Measurements from ENCODE around the gene ABAT.

The ABAT gene

DNA sequence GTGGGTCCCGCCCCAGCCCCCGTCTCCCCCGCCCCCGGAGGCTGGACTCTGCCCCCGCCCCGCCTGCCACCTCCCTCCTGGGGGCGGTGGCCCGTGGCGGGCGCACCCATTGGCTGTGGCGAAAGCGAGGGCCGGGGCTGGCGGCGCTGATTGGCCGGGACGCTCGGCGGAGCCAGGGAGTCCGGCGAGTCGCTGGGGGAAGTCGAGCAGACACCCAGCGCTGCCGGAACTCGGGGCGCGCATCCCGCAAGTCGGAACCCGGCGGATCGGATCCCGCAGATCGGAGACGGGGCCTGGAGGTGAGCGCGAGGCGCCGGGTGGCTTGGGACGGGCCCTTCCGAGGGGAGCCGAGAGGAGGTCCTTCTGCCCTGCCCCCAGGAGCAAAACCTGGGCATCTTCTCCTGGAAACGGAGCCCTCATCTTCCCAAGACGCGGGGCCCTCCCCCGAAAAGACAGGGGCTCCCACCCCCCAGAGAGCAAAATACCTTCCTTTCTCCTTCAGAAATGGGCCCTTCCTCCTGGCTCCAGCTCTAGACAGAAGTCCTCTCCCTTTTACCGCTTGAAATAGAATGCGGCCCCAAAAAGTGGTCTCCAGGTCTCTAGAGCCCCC, at the start of gene ABAT:
Gene ABAT, plus strand, starts transcription at position 205 of the 610 bp plus-strand sequence. CDS start 61,123 bp downstream, outside the sequence.
- FAIRE-seq, result no peak

DNA sequence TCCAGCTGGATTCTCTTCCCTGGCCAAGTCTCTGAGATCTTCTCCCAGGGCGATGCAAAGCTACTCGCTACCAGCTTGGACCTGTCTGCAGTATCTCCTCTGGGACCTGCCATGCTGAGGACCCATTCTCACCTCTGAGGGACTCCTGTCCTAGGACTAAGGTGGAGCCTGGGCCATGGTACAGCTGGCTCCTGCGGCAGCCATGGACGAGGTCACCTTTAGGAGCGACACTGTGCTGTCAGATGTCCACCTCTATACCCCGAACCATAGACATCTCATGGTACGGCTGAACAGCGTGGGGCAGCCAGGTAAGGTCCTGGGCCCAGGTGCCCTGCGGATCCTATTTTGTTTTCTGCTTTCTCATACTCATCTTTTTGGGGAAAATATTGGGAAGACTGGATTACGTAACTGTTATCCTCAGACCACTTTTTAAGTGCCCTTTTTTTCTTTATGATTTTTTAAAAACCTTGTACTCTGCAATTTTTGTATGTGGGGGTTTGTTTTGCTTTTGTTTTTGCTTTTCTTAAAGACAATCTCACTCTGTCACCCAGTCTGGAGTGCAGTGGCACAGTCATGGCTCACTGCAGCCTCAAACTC, 48.8 kb upstream of the ABAT start:
- no peak for FAIRE-seq

DNA sequence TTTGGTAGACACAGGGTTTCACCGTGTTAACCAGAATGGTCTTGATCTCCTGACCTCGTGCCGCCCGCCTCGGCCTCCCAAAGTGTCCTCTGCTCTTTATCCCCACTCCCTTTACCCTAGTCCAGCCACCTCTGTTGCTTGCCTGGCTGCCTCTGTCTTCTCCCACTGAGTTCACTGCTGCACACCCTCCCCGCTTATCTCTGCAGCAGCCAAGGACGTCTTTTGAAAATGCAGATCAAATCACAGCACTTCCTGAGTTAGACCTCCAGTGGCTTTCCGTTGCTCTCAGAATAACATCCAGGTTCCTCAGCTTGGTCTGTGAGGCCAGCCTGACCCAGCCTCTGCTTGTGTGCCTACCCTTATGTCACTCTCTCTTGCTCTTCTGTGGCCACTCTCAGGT, 47.5 kb upstream of the ABAT start:
- FAIRE-seq, result no peak

DNA sequence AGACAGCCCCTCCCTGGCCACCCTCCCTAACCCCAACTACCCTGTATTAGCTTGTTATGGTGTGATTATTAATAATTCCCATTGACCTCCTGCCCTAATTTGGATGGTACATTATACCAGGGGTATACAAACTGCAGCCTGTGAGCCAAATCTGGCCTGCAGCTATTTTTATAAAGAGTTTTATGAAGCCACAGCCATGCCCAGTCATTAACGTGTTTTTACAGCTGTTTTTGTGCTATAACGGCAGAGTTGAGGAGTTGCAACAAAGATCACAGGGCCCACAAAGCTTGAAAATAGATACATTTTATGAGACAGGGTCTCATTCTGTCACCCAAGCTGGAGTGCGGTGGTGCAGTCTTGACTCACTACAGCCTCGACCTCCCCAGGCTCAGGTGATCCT, 47.0 kb upstream of the ABAT start:
- FAIRE-seq, result no peak

DNA sequence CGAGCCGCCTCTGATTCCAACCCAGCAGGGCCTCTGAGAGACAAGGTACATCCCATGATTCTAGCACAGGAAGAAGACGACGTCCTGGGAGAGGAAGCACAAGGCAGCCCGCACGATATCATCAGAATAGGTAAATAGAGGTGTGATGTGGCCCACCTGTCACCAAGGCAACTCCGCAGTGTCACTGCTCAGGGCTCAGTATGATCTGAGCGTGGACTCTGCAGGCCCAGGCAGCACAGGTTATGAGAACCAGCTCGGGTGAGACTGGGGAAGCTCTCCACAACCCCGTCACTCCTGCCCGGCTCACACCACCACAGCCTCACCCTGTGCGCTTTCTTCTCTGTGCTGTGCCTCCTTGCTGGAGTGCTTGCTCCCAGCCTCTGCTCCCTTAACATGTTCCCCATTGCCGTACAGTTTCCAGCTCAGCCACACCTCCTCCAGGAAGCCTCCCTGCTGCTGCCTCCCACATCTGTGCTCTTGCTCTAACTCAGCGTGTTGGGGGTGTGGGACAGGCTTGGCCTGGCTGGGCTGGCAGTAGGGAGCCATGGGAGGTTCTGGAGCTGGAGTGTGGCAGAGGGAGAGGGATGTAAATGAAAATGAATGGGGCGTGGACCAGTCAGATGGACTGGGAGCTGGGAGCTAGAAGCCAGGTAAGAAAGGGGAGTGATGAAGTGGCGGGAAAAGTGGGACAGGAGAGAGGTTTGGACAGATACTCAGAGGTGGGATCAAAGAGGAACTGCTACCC, 45.3 kb upstream of the ABAT start:
- no peak for FAIRE-seq

DNA sequence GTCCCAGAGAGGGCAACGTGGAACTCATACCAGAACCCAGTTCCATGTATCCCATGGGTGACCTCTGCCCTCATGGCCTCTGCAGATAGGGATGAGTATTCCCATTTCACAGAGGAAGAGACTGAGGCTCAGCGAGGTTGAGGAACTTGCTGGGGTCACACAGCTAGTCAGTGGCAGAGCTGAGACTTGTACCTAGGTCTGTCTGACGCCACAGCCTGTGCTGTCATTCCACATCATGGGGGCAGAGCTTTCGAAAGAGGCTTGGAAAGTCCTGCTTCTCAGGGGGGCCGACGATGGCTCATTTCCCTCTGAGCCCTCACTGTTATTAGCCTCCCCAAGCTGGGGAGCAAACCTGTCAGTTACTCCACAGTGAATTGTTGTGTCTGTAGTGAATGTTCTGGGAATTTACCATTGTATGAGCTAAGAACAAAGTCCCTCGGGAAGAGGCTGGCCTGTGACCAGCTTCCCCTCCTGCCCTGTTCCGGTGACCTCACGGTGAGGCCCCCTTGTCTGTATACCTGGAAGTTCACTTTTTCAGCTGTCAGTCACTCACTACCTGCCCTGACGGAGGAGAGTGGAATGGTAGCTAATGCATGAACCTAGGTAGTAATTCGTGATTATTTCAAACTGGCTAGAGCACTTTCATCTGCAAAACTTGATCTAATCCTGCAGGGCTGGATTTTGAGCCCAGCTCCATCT, 44.0 kb upstream of the ABAT start:
- no peak for FAIRE-seq

DNA sequence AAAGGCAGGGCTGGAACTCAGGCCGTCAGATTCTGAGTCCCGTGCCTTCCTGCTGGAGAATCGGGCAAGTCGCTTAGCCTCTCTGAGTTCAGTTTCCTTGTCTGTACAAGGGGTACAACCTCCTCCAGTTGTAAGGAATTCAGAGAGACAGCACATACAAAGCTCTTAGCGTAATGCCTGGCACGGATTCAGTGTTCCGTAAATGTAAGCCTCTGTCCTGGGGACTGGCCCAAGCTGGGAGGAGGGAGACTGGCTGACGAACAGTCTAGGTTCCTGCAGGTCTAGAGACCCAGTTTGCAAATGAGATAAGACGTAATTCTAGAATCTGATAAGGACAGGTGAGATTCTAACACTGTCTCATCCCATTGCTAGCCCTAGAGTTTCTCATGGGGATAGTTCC, 43.0 kb upstream of the ABAT start:
- no peak for FAIRE-seq

DNA sequence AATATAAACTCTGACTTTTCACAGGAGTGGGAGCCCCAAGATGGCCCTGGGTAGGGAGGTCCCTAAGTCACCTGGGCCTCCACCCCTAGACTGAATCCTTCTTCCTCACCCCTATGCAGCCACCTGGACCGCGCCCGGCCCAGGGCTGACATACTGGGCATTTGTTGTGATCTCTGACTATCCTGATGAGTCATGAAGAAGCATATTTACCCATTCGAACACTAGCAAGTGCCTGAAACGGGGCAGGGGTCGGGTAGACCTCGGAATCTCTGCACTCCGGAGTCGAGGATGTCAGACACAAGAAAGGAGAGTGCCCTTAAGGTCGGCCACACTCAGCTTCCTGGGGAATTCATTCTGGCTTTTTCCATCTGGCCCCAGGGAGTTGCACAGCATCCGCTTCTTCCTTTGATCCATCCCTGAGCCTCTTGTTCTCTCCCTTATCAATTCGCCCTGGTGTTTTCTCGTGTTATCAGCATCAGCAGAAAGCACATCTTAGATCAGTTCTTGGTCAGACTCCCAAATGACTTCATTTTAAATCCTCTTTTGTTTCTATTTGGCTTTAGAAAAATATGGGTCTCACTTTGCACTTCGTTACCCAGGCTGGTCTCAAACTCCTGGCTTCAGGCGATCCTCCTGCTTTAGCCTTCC, 42.5 kb upstream of the ABAT start:
- FAIRE-seq, result no peak

DNA sequence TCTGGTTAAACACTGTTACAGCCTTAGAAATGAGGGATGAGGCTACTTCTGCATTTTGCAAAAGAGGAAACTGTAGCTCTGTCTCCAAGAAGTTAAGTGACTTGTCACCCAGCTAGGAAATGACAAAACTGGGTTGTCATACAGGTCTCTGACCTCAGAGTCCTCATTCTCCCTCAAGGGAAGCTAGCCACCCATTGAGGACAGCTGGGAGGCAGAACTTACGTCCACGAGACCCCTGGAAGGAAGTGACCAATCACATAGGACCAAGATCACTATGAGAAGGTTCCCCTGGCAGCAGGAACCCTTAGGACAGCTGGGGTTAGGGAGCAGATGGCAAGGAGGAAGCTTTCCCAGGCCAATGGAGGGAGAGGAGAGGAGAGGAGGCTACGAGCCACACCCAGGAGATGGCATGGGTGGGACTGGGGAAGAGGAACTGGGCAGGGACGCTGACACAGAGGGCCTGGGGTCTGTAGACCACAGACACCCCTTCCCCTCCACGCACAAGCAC, 41.7 kb upstream of the ABAT start:
- no peak for FAIRE-seq

DNA sequence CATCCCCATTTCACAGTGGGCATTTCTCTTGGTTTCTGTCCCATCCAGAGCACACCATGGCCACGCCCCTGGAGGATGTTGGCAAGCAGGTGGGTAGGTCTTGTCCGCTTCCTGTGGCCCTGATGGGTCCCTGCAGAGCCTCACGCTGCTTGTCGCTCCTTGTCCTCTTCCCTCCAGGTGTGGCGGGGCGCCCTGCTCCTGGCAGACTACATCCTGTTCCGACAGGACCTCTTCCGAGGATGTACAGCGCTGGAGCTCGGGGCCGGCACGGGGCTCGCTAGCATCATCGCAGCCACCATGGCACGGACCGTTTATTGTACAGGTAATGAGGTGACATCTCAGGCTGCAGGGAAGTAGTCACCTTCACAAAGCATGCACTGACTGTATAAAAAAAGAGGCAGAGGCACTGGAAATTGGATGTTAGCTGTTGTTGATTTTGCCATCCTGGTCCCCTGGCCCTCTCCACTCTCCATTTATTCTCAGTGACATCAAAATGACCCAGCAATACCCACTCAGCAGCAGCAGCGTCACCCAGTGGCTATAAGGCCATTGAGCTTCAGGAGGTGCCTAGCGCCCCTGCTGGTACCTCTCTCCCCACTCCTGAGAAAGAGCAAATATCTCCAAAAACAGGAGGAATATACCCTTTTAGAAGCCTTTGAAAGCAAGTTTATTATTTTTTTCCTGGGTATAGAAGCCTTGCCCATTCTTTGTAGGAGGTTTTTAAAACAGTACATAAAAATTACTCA, 39.3 kb upstream of the ABAT start:
- FAIRE-seq, result no peak

DNA sequence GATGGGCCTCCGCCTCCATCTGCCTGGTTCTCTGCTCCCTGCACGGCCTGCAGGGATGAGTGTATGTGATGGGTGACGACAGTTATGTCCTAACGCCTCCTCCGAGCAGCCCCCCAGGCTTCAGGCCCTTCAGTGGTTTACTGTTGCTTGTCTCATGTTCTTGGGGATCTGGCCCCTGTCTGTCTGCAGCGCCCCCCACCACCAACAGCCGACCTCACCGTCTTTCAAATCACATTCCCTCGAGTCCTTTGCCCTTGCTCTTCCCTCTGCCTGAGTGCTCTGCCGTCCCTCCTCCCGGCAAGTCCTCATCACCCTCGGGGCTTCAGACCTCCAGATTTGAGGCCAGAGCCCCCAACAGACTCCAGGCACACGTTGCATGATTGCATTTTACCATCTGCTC, 34.7 kb upstream of the ABAT start:
- no peak for FAIRE-seq

DNA sequence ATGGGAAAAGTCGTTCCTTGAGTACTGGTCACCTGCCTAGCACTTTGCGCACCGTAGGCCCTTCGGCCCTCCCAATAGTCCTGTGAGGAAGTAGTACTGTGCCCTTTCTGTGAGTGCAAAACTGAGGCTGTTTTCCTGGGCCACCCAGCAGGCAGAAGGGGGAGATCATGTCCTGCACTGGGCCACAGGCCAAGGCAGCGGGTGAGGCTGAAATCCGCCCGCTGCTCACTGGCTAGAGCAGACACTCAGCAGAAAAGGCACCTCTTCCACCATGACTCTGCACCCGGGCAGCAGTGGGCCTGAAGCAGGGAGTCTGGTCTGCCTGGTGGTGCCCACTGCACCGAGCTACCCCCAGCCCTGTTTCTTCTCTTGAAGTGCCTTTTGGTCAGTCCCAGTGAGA, 32.7 kb upstream of the ABAT start:
- no peak for FAIRE-seq

DNA sequence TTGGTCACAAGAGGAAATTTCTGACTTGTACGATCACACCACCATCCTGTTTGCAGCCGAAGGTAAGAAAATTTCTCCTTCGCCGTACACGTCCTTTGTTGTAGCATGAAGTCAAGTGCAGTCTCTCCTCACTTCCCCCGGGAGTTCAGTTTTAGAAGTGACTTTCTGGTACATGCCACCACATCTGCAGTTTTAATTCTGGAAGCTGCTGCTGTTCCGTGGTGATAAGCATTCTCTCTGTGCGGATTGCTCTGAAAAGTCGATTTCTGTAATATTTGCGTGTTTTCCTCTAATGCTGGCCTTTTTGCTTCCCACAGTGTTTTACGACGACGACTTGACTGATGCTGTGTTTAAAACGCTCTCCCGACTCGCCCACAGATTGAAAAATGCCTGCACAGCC, 32.3 kb upstream of the ABAT start:
- FAIRE-seq, result no peak

DNA sequence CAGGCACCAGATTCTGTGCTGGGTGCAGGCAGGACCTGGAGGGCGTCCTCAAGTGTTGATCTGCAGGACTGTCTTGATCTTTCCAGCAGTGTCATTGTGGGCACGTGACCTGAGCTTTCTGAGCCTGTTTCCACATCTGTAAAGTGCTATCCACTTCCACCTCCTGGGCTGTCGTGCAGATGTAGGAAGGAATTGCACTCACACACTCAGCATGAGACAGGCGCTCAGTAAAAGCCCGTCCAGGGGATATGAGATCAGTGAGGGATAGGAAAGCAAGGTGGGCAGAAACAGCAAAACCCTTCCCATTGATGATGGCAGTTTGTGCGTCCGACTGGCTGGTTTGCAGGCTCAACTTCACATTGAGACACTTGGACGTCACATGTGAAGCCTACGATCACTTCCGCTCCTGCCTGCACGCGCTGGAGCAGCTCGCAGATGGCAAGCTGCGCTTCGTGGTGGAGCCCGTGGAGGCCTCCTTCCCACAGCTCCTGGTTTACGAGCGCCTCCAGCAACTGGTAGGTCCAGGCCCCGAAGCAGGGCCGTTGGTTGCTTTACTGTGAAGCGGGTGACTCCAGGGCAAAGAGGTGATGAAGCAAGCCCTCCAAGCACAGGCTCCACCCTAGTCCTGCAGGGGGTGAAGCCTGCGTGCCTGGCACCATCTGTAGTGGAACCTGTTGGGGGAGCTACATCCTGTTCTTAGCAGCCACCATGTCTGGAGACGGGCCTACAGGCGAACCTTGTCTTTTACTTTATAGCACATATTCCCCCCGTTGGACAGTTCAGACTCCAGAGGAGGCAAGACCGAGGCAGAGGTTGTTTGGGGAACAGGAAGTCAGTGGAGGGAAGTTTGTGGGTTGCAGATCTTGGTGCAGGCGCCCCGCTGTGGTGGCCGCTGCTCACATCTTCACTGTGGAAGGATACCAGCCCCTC, 29.9 kb upstream of the ABAT start:
- FAIRE-seq, result no peak

DNA sequence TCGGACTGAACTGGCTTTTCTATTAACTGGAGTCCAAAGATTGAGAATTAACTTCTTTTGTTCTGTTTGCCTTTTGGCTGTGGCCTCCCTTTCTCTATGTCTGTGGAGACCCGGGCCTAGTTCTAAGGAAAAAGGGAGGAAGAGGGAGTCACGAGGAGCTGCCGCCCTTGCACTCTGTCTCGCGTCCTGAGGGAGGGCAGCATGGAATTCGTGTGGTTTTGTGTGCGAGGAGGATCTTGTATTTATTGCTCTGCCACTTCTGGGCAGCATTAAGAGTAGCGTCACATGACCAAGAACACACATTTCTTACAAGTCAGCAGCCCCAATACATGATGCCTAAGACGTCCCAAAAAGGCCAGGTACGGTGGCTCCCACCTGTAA, 29.3 kb upstream of the ABAT start:
- FAIRE-seq, result no peak

DNA sequence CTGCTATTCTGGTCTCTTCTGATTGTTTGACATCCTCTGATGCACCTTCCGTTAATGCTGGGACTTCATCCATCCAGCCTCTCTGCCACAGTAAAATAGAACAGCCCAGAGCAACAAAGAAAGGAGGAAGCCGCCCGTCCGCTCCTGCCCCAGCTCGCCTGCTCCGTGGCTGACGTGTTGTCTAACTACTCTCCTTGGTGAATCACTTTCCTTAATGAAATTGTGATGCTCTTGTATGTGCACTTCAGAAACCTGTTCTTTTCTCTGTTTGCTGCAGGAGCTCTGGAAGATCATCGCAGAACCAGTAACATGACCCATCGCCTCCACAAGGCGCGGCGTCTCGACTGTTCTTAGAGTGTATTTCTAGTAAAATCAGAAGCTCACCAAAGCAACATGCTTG, 28.6 kb upstream of the ABAT start:
- no peak for FAIRE-seq

DNA sequence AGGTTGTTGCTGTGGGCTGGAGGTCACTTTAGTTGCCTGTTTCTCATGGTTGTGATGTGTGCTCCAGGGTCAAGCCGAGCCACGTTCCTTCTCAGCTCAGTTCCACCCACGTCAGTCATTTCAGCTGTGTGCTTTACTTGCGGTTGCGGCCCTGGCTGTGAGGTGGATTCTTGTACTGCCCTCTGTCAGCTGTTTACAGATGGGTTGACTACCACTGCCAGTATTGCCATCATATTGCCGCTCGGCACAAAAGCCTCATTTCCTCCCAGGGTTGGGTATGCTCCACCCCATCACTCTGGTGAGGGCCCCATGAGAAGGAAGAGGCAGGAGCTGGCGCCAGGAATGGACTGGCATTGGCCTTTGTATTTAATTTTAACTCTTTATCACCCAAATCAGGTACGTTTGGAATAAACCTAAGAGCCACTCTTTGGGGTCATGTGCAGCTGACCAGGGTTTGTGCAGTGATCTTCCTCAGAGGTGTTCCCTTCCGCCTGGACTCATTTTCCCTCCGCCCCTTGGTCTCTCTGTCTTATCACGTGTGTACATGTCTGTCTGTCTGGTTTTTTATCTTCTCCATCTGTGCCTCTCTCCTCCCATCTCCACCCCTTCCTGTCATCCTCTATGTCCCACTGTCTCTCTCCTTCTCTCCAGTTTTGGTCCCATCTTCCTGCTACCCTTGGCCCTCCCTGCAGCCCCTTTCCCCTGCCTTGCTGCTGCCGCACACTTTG, 27.9 kb upstream of the ABAT start:
- no peak for FAIRE-seq

DNA sequence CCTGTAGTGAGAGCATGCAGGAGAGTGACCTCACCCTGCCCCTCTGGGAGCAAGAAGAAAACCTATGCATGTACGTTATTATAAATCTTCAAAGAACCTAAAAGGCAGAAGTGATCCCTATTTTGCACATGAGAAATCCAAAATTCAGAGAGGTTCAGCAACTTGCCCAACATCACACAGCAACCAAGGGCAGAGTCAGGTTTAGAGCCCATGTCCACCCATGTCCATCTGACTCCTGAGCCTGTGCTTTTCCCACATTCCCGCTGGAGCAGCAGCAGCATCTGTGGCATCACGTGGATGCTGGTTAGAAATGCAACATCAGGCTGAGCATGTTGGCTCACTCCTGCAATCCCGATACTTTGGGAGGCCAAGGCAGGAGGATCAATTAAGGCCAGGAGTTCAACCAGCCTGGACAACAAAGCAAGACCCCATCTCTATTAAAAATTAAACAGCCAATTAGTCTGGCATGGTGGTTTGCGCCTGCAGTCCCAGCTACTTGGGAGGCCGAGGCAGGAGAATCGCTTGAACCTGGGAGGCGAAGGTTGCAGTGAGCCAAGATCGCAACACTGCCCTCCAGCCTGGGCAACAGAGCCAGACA, 26.6 kb upstream of the ABAT start:
- FAIRE-seq, result no peak

DNA sequence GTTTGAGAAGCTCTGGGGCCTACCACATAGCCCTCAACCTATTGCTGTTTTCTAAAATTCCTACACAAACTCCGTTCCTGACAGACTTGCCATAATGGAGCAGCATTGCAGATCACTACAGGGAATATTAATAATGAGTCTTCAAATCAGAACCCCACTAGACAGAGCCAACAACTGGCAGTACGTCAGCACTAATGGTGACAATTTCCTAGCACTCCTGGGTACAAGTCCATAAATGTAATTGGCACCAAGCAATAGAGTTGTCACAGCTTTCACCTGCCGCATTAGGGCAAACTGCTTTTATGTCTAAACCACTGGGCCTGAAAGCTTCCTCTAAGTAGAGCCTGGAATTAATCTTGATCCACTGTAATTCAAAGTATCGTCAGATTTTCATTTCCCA, 25.5 kb upstream of the ABAT start:
- no peak for FAIRE-seq
